GM20000 (cell line): ENCODE results near the gene SEMA3A.

Experiments used
- DNase-seq: peaks from one replicate; pipeline ENCODE4 v3.0.0; 2012; ENCODE audit warnings: low spot score
- CTCF ChIP-seq: IDR thresholded peaks from 2 replicates; pipeline ENCODE4 v1.5.1; 2012; ENCODE audit warnings: mild to moderate bottlenecking, control low read depth; ENCODE audit errors: extremely low read depth, missing control alignments

Gene SEMA3A

GRCh38 chr7:83970081-83970480, 224.5 kb downstream of the SEMA3A start:
- TF ChIP-seq CTCF: no peak
- DNase-seq: no peak

DNA sequence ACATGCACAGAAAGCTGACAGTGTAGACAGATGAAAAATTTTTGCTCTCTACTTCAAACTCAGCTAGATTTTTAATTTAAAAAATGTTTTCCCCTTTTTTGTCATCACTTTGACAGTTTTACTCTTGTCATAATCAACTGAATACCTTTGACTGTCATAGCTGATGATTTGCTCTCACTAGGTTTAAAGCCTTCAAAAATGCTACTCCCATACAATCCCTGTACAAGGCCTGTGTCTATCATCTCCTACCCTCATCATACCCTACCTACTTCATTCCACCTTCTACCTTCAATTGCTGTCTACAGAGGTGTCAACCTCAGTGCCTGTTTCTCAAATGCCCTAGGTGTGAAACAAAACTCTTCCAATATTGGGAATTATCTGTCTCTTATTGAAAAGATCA, 230.3 kb downstream of the SEMA3A start:
- DNase-seq: no peak
- TF ChIP-seq CTCF: no peak

- TF ChIP-seq CTCF: no peak
- no peak for DNase-seq
Observed at GRCh38 chr7:83957333-83957732, 237.3 kb downstream of the SEMA3A start.

DNA sequence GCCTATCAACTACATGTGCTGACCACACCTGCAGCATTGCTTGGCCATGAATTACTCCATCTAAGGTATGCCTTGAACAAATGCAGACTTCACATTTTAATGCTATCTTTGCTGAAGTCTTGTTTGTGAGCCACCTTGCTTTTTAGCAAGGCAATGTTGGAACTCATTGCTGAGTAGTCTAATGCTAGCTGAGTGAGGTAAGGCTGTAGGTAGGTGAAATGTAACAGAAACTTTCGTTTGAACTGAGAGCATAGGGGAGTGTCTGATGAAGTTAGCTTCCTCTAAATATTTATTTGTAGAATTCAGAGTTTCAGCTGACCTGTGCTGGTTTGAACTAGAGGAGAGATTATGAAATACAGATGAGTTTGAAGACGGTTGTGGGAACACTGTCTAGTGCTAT, 238.5 kb downstream of the SEMA3A start:
- TF ChIP-seq CTCF: no peak
- DNase-seq: no peak

GRCh38 chr7:83952236-83952635, 242.4 kb downstream of the SEMA3A start:
- no peak for TF ChIP-seq CTCF
- no peak for DNase-seq

DNA sequence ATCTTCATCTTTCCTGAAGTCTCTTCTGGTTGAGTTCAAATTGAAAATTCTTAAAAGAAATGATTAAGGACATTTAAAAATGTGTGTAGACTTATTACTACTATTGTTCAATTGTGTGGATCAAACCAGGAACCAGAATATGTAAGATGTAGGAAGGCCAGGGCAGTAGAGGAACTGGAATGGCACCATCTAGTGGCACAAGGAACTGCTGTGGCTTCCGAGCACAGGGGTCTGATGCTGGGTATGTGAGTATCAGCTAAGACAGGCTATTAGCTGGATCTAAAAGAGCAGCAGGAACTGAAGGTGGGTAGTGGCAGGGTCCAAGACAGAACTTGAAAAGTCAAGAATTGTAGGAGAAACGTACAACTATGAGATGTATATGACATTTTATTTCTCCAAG, 247.3 kb downstream of the SEMA3A start:
- peak; percentile 11 for DNase-seq

GRCh38 chr7:83946801-83947200, 247.8 kb downstream of the SEMA3A start:
- no peak for DNase-seq
- TF ChIP-seq CTCF: no peak

More for the DNA sequence above, 247.3 kb downstream of the SEMA3A start:
- no peak for TF ChIP-seq CTCF
